ENCODE measurements around the gene NOXA1. TPM values are rescaled to one million over a fixed set of nuclear protein-coding genes. Genes with fewer than 3 reads are reported as not detected.
A peak's percentile ranks its signal among the peaks of the same experiment; 100 is the strongest.

The NOXA1 gene
- total RNA-seq, 4 donors from 2014 or later = 6.3 to 11.4 (median 10.1) TPM

DNA sequence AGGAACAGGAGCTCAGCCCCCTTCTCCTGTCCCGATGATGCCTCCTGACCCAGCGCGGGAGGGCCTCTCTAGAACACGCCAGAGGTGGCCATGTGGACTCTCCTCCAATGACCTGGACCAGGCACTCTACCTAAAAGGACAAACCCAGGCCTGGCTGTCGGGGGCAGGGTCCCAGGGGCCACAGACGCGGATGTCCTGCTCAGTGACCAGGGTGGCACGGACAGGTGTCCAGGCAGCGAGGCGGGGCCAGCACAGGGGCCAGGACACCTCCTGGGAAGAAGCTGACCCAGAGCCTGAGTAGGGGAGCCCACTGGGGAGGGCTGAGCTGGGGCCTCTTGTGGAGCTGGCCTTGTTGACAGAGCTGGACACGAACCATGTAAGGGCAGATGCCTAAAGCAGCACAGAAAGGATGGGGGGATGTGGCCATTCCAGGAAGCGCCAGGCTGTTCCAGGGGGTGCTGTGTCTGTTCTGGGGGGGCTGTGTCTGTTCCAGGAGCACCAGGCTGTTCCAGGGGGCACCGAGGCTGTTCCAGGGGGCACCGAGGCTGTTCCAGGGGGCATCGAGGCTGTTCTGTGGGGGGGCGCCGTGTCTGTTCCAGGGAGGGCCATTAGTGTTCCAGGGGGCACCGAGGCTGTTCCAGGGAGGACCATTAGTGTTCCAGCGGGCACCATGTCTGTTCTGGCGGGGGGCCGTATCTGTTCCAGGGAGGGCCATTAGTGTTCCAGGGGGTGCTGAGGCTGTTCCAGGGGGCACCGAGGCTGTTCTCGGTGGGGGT is 30.8 kb upstream of the NOXA1 start:
- H3K4me3 ChIP-seq = no peak overlapping the region
- H3K36me3 ChIP-seq = peaks cover 0 to 73% (median 0%) of the 10 kb centered on the region in 3 donors
- 92 to 94% methylated on average over 13 to 21 of the region's 23 CpGs for WGBS, 2 donors
- TF ChIP-seq EP300 (IDR thresholded peaks at IDR 0.05) = no peak
- TF ChIP-seq POLR2A (IDR thresholded peaks at IDR 0.05) = no peak
- TF ChIP-seq, protein P1, sequence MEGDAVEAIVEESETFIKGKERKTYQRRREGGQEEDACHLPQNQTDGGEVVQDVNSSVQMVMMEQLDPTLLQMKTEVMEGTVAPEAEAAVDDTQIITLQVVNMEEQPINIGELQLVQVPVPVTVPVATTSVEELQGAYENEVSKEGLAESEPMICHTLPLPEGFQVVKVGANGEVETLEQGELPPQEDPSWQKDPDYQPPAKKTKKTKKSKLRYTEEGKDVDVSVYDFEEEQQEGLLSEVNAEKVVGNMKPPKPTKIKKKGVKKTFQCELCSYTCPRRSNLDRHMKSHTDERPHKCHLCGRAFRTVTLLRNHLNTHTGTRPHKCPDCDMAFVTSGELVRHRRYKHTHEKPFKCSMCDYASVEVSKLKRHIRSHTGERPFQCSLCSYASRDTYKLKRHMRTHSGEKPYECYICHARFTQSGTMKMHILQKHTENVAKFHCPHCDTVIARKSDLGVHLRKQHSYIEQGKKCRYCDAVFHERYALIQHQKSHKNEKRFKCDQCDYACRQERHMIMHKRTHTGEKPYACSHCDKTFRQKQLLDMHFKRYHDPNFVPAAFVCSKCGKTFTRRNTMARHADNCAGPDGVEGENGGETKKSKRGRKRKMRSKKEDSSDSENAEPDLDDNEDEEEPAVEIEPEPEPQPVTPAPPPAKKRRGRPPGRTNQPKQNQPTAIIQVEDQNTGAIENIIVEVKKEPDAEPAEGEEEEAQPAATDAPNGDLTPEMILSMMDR (IDR thresholded peaks at IDR 0.05) = no peak
- H3K27ac ChIP-seq = no peak overlapping the region
- H3K9me3 ChIP-seq = no peaks in the 10 kb centered on the region
- no peaks in the 10 kb centered on the region for H3K27me3 ChIP-seq
- peaks cover 0 to 17% (median 0%) of the 10 kb centered on the region in 4 donors for H3K4me1 ChIP-seq
- no peak for DNase-seq (ENCODE audit: low spot score in 2 of 2)

DNA sequence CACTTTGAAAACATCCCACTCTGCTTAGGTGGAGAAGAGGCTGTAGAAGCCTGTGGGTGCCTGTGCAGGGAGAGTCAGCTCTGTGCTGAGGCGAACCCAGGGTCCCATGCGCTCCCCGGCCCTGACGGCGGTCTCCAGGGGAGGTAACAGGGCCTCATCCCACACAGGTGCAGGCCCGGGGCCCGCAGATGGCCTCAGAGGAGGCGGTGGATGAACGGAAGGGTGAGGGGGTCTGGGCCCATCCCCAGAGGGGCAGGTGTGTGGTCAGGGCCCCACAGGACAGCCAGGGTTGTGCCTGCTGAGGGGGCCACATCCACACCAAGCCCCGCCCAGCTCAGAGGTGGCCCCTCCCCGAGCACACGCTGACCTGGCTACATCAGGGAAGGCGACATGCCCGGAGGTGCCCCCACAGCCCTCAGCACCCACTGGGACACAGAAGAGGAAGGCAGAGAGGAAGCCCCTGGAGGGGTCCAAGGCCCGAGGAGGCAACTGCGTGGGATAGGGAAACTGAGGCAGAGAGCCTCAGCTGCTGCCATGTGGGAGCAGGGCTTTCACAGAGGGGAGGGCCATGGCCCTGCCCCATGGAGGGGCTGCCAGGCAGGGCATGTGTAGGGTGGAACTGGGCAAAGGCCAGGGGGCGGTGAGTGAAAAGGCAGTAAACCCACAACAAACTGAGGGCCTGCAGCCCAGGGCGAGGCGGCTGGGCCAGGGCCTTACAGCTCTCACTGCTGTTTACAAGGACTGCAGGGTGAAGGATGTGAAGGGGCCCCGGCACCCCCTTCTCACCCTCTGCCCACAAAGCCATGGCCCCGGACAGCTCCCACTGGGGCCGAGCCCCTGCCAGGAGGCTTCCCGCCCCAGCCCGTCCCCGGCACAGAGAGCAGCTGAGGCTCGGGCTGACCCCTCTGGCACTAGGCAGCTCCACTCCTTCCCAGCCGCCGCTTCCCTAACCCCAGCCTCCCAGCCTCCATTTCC is 29.7 kb upstream of the NOXA1 start:
- 89 to 92% methylated on average over 27 to 28 of the region's 28 CpGs for WGBS, 2 donors
- Histone ChIP-seq H3K36me3 (peaks cover 0 to 76% (median 0%) of the 10 kb centered on the region in 3 donors), H3K4me1 (peaks cover 0 to 8% (median 0%) of the 10 kb centered on the region in 4 donors), H3K4me3 (no peak overlapping the region), H3K9me3 (no peaks in the 10 kb centered on the region), H3K27ac (no peak overlapping the region), H3K27me3 (no peaks in the 10 kb centered on the region)
- no peak for DNase-seq (ENCODE audit: low spot score in 2 of 2)
- TF ChIP-seq POLR2A (IDR thresholded peaks at IDR 0.05) = no peak
- no peak for TF ChIP-seq EP300 (IDR thresholded peaks at IDR 0.05)
- TF ChIP-seq, protein P1 (IDR thresholded peaks at IDR 0.05) = no peak

DNA sequence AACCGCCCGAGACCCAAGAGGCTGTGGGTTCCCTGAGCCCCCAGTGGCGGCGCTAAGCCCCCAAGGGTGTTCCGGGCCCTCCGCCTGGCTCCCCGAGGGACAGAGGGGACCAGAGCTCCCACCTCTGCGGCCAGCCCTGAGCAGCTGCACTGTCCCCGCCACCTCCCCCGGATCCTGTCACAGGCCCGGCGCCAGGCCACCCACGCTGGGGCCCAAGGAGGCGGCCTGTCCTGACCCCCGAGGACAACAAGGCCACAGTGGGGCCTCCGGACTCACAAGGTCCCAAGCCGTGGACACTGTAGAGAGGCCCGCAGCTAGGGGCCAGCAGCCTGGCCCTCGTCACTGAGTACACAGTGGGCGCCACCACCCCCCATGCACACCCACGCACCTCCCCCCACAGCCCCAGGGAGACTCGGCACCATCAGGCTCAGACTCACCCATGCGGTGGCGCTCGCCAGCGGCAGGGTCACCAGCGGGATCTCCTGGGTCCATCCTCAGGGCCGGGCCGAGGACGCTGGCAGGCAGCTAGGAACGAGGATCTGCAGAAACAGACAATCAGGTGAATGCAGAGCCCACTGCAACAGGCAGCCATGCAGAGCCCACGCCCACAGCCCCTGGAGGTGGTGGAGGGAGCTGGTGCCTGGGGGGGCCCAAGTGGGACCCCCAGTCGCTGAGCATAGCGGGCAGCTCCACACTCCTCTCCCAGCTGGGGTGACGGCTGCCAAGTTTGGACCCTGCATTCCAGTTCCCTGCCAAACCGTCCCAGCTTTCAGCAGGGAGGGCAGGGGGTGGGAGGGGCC is 28.1 kb upstream of the NOXA1 start:
- H3K4me1 ChIP-seq = peaks cover 0 to 8% (median 0%) of the 10 kb centered on the region in 4 donors
- no peak for DNase-seq (ENCODE audit: low spot score in 2 of 2)
- H3K27ac ChIP-seq = peak overlapping the region in 1 of 4 donors; percentile 46
- 73 to 81% methylated on average over 15 to 27 of the region's 36 CpGs for WGBS, 2 donors
- H3K36me3 ChIP-seq = peaks cover 0 to 69% (median 0%) of the 10 kb centered on the region in 3 donors
- no peak for TF ChIP-seq EP300 (IDR thresholded peaks at IDR 0.05)
- TF ChIP-seq, protein P1 (IDR thresholded peaks at IDR 0.05) = no peak
- H3K4me3 ChIP-seq = no peak overlapping the region
- H3K9me3 ChIP-seq = no peaks in the 10 kb centered on the region
- no peaks in the 10 kb centered on the region for H3K27me3 ChIP-seq

DNA sequence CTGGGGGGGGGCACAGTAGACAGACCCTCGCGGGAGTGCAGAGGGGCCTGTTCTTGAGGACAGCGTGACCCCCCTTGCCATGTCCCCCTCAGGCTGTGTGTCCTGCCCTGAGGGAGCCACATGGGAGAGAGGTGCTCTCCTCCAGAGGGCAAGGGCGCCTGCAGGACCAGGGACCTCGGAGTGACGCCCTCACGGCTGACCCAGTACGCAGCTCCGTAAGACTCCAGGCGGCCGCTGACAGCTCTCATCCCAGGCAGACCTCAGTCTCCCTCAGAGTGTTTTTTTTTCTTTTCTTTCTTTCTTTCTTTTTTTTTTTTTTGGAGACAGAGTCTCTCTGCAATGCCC is 27.6 kb upstream of the NOXA1 start:
- Histone ChIP-seq H3K27me3 (no peaks in the 10 kb centered on the region), H3K4me3 (no peak overlapping the region), H3K27ac (no peak overlapping the region), H3K4me1 (peaks cover 0 to 8% (median 0%) of the 10 kb centered on the region in 4 donors), H3K36me3 (peaks cover 0 to 67% (median 0%) of the 10 kb centered on the region in 3 donors), H3K9me3 (no peaks in the 10 kb centered on the region)
- 47 to 76% methylated on average over 8 to 11 of the region's 11 CpGs for WGBS, 2 donors
- TF ChIP-seq EP300 (IDR thresholded peaks at IDR 0.05) = no peak
- TF ChIP-seq, protein P1 (IDR thresholded peaks at IDR 0.05) = no peak
- TF ChIP-seq POLR2A (IDR thresholded peaks at IDR 0.05) = no peak
- no peak for DNase-seq (ENCODE audit: low spot score in 2 of 2)
